IMR-90 (cell line): ENCODE data around the gene WDR6. TPM values are rescaled to one million over a fixed set of nuclear protein-coding genes. Genes with fewer than 3 reads are reported as not detected.

Experiments used
- ATAC-seq: fragments of 200-7000 bp; cut with Tn5 transposase; 2 replicates; pipeline ENCODE4 v1.9.1; 2020; ENCODE audit warnings: low read depth, mild to moderate bottlenecking, moderate library complexity
- BruUV-seq: library from RNA; stranded (reverse); fragments of 400-500 nt; replicated peaks from 2 replicates; lab custom pipeline; 2021; lab: Mats Ljungman, UMichigan
- CTCF ChIA-PET: fragments of 300-600 bp; formaldehyde crosslinking; extraction: SDS; loops from one replicate; lab custom pipeline; 2021; ENCODE audit warnings: antibody characterized with exemption; lab: Yijun Ruan, JAX
- POLR2A ChIA-PET: fragments of 300-600 bp; sonication (Branson Sonifier 250); formaldehyde crosslinking; loops from one replicate; lab custom pipeline; 2022; ENCODE audit warnings: antibody characterized with exemption; ENCODE audit not compliant: unreplicated experiment; lab: Charles Lee
- DNase-seq: peaks from one replicate; pipeline ENCODE4 v3.0.0; 2013
- H2AFZ ChIP-seq: replicated peaks from 2 replicates; pipeline ENCODE3; 2013; ENCODE audit warnings: low read length, mild to moderate bottlenecking; ENCODE audit not compliant: poor library complexity
- H2AK5ac ChIP-seq: 2 replicates; pipeline ENCODE4 v1.6.1; 2013; ENCODE audit warnings: low read depth, low read length, inconsistent platforms
- H2AK9ac ChIP-seq: replicated peaks from 2 replicates; pipeline ENCODE3; 2013; ENCODE audit warnings: mild to moderate bottlenecking, low read depth, low read length, moderate library complexity; ENCODE audit not compliant: poor library complexity
- H2BK120ac ChIP-seq: 2 replicates; pipeline ENCODE4 v1.6.1; 2013; ENCODE audit warnings: low read depth, low read length, inconsistent platforms
- H2BK15ac ChIP-seq: 3 replicates; pipeline ENCODE4 v1.6.1; 2013; ENCODE audit warnings: low read depth, low read length, inconsistent platforms
- H2BK20ac ChIP-seq: 2 replicates; pipeline ENCODE4 v1.6.1; 2013; ENCODE audit warnings: low read depth, mild to moderate bottlenecking, inconsistent platforms, low read length, moderate library complexity
- H2BK5ac ChIP-seq: 2 replicates; pipeline ENCODE4 v1.6.1; 2013; ENCODE audit warnings: mild to moderate bottlenecking, low read depth, low read length, inconsistent platforms; ENCODE audit not compliant: poor library complexity, severe bottlenecking
- H3K14ac ChIP-seq: replicated peaks from 2 replicates; pipeline ENCODE4 v1.6.1; 2013; ENCODE audit warnings: low read depth, low read length, inconsistent platforms
- H3K18ac ChIP-seq: 2 replicates; pipeline ENCODE4 v1.6.1; 2013; ENCODE audit warnings: low read depth, low read length, control low read depth
- H3K23ac ChIP-seq: 2 replicates; pipeline ENCODE4 v1.6.1; 2013; ENCODE audit warnings: low read depth, low read length, inconsistent platforms
- H3K27ac ChIP-seq: 2 replicates; pipeline ENCODE4 v1.5.1; 2013; ENCODE audit warnings: mild to moderate bottlenecking, control low read depth, low read length; ENCODE audit not compliant: insufficient read depth
- H3K27me3 ChIP-seq: 2 replicates; pipeline ENCODE4 v1.6.1; 2013; ENCODE audit warnings: low read length; ENCODE audit not compliant: control insufficient read depth, insufficient read depth
- H3K36me3 ChIP-seq: 2 replicates; pipeline ENCODE4 v1.6.1; 2013; ENCODE audit warnings: low read length, mixed read lengths; ENCODE audit not compliant: control insufficient read depth, insufficient read depth
- H3K4ac ChIP-seq: 2 replicates; pipeline ENCODE4 v1.6.1; 2013; ENCODE audit warnings: low read depth, low read length, inconsistent platforms
- H3K4me1 ChIP-seq: 2 replicates; pipeline ENCODE4 v1.6.1; 2013; ENCODE audit warnings: low read length, mixed read lengths; ENCODE audit not compliant: control insufficient read depth, insufficient read depth
- H3K4me2 ChIP-seq: 2 replicates; pipeline ENCODE4 v1.6.1; 2013; ENCODE audit warnings: low read depth, mild to moderate bottlenecking, control low read depth, low read length, moderate library complexity
- H3K4me3 ChIP-seq: 2 replicates; pipeline ENCODE4 v1.5.1; 2013; ENCODE audit warnings: low read depth, mild to moderate bottlenecking, control low read depth, low read length, moderate library complexity; ENCODE audit not compliant: insufficient read depth
- H3K56ac ChIP-seq: 2 replicates; pipeline ENCODE4 v1.6.1; 2013; ENCODE audit warnings: low read length, inconsistent platforms; ENCODE audit not compliant: insufficient read depth; ENCODE audit errors: extremely low read depth
- H3K79me1 ChIP-seq, 2 experiments: 2 replicates each; pipeline ENCODE4 v1.6.1; 2013; ENCODE audit warnings: low read length in 2 of 2, inconsistent platforms in 1 of 2, low read depth in 1 of 2
- H3K9ac ChIP-seq: 2 replicates; pipeline ENCODE4 v1.6.1; 2013; ENCODE audit warnings: low read depth, low read length, control low read depth
- H3K9me1 ChIP-seq: 2 replicates; pipeline ENCODE4 v1.6.1; 2013; ENCODE audit warnings: low read length, inconsistent platforms; ENCODE audit not compliant: insufficient read depth
- H3K9me3 ChIP-seq: 2 replicates; pipeline ENCODE4 v1.6.1; 2013; ENCODE audit warnings: low read length; ENCODE audit not compliant: control insufficient read depth, insufficient read depth
- H4K20me1 ChIP-seq: 2 replicates; pipeline ENCODE4 v1.6.1; 2013; ENCODE audit warnings: low read length, inconsistent platforms; ENCODE audit not compliant: insufficient read depth
- H4K5ac ChIP-seq: 2 replicates; pipeline ENCODE4 v1.6.1; 2013; ENCODE audit warnings: mild to moderate bottlenecking, low read depth, low read length, control low read depth
- H4K8ac ChIP-seq, 2 experiments: 2 replicates each; pipeline ENCODE4 v1.6.1; 2013; ENCODE audit warnings: low read depth in 2 of 2, low read length in 2 of 2, control low read depth in 1 of 2, inconsistent platforms in 1 of 2
- H4K91ac ChIP-seq: 2 replicates; pipeline ENCODE4 v1.6.1; 2013; ENCODE audit warnings: low read depth, low read length, inconsistent platforms; ENCODE audit not compliant: insufficient read depth
- BHLHE40 ChIP-seq: fragments of 150-350 bp; IDR thresholded peaks from 2 replicates; pipeline ENCODE4 v1.6.1; 2016; ENCODE audit warnings: mild to moderate bottlenecking, low read depth, low read length
- CHD1 ChIP-seq: IDR thresholded peaks from 2 replicates; pipeline ENCODE4 v1.6.1; 2012; ENCODE audit warnings: low read depth, low read length, improper control_type of control experiment
- MAZ ChIP-seq: IDR thresholded peaks from 2 replicates; pipeline ENCODE4 v1.6.1; 2012; ENCODE audit warnings: low read depth, mild to moderate bottlenecking, low read length, improper control_type of control experiment, moderate library complexity, borderline replicate concordance
- POLR2A ChIP-seq: IDR thresholded peaks from 2 replicates; pipeline ENCODE4 v1.6.1; 2012; ENCODE audit warnings: mild to moderate bottlenecking, low read depth, low read length
- SMC3 ChIP-seq: fragments of 150-350 bp; IDR thresholded peaks from 2 replicates; pipeline ENCODE4 v1.6.1; 2016; ENCODE audit warnings: low read depth, mild to moderate bottlenecking, antibody characterized with exemption, low read length, moderate library complexity
- USF2 ChIP-seq: fragments of 150-350 bp; IDR thresholded peaks from 2 replicates; pipeline ENCODE4 v1.6.1; 2017; ENCODE audit warnings: mild to moderate bottlenecking, antibody characterized with exemption, low read length, low read depth
- WGBS, 2 experiments: methylation state at CpG; one replicate each; pipeline versions ENCODE4 v1.1.5 to v1.1.7; 2013; ENCODE audit warnings: missing lambda C conversion rate in 2 of 2; ENCODE audit not compliant: insufficient read length in 1 of 2; ENCODE audit errors: extremely low coverage in 2 of 2; 5-methylcytosine and 5-hydroxymethylcytosine counted together
- dilution Hi-C: fragments of 300-500 bp; cut with HindIII; formaldehyde crosslinking; loops from one replicate; pipeline ENCODE4 v1.14.3; 2018; ENCODE audit warnings: low sequenced_read_pairs; ENCODE audit not compliant: unreplicated experiment
- in situ Hi-C: fragments of 300-500 bp; cut with MboI; formaldehyde crosslinking; loops from 3 replicates; pipeline ENCODE4 v1.14.3; 2019; ENCODE audit warnings: low sequenced_read_pairs, inconsistent platforms, mixed read lengths
- intact Hi-C: fragments of 100-400 bp; cut with micrococcal nuclease; formaldehyde crosslinking; loops from 2 replicates; pipeline ENCODE4 v1.10.0; 2022
- polyA plus RNA-seq, 3 experiments: library from polyadenylated mRNA; depleted of rRNA; stranded (reverse); fragments of >200 nt; gene quantifications; 2 replicates each; pipeline ENCODE4 v1.2.3, GENCODE V29; 2012; ENCODE audit warnings: low replicate concordance in 1 of 3
- total RNA-seq: library from RNA; depleted of rRNA; stranded (reverse); fragments of >200 nt; gene quantifications from 2 replicates; pipeline ENCODE4 v1.2.3, GENCODE V29; 2012

WDR6 gene
- total and polyA plus RNA-seq, 2 of the 4 experiments (the other 2 are of a cell fraction), result 60.9 to 160 TPM

GRCh38 chr3:49006408-49007067 lies 653 bp upstream of the WDR6 start:
- H2AK5ac ChIP-seq, result peak overlapping the region; percentile 87
- H3K4ac ChIP-seq, result peak overlapping the region; percentile 88
- H2AFZ ChIP-seq, result peak overlapping the region; percentile 95
- peaks cover 22% of the 10 kb centered on the region for H4K20me1 ChIP-seq
- dilution Hi-C loops (no loop called here), intact Hi-C loops (loop anchor here (2.0 kb wide), 1 partner anchor 18 kb away; no protein-coding TSS in a partner anchor), in situ Hi-C loops (no loop called here)
- H2BK5ac ChIP-seq, result peak overlapping the region; percentile 37
- H4K5ac ChIP-seq, result peak overlapping the region; percentile 53
- no peaks in the 10 kb centered on the region for H3K9me3 ChIP-seq
- no peak overlapping the region for H2BK120ac ChIP-seq
- peaks cover 0 to 44% of the 10 kb centered on the region in 2 experiments; a peak in 2 of 4 replicates for H3K79me1 ChIP-seq
- H3K4me3 ChIP-seq, result peak overlapping the region; percentile 87
- TF ChIP-seq POLR2A (no peak), MAZ (peak; percentile 40; the same call in 1 of the 2 replicates), CHD1 (no peak), BHLHE40 (peak; percentile 68), SMC3 (no peak), USF2 (no peak)
- peak overlapping the region; percentile 58 for H4K91ac ChIP-seq
- no peak overlapping the region for H2BK20ac ChIP-seq
- H3K27ac ChIP-seq, result peak overlapping the region; percentile 79
- peaks cover 23% of the 10 kb centered on the region for H3K9me1 ChIP-seq
- H3K4me2 ChIP-seq, result peak overlapping the region; percentile 71
- POLR2A ChIA-PET, result interaction anchor here (0.6 to 2.5 kb wide), 7 partner anchors 8 to 114 kb away, joined by 3 to 13 read pairs (median 3); partner anchors contain the start of genes DALRD3, IMPDH2, P4HTM and USP19
- H2BK15ac ChIP-seq, result no peak overlapping the region; the same call in 2 of the 3 replicates
- H3K9ac ChIP-seq, result peak overlapping the region; percentile 84
- H3K23ac ChIP-seq, result peak overlapping the region; percentile 91
- peak overlapping the region; percentile 53 for H3K56ac ChIP-seq
- H4K8ac ChIP-seq, result peak overlapping the region; percentile 83 to 98
- BruUV-seq, result no TSS peak
- peak overlapping the region; percentile 14; the same call in 1 of the 2 replicates for H3K18ac ChIP-seq
- DNase-seq, result peak; percentile 63
- no peaks in the 10 kb centered on the region for H3K27me3 ChIP-seq
- H2AK9ac ChIP-seq, result peak overlapping the region; percentile 99
- 3% methylated on average over 9 of the region's 32 CpGs; no CpG with 5 or more reads in 1 of the 2 experiments for WGBS, 2 experiments
- ATAC-seq, result peak; percentile 0
- H3K14ac ChIP-seq, result peak overlapping the region; percentile 88
- CTCF ChIA-PET, result interaction anchor here (0.6 to 1.5 kb wide), 5 partner anchors 16 to 87 kb away, joined by 3 to 10 read pairs (median 5); partner anchors contain the start of genes NDUFAF3 and QRICH1
- H3K4me1 ChIP-seq, result peaks cover 11% of the 10 kb centered on the region
- H3K36me3 ChIP-seq, result peaks cover 4% of the 10 kb centered on the region
